GM18526 (cell line): ENCODE measurements around the gene SCAMP4.

ENCODE experiments used
- POLR2A ChIP-seq: IDR thresholded peaks from 3 replicates; pipeline ENCODE4 v1.6.1; 2011; ENCODE audit not compliant: insufficient read length; ENCODE audit errors: extremely low read depth

SCAMP4 gene

GRCh38 chr19:1942078-1942933 is 37.1 kb downstream of the SCAMP4 start:
- TF ChIP-seq POLR2A: peak; percentile 24

- no peak for TF ChIP-seq POLR2A
Observed at GRCh38 chr19:1942934-1943555, 37.8 kb downstream of the SCAMP4 start.

- no peak for TF ChIP-seq POLR2A
Observed at GRCh38 chr19:1943661-1944087, 38.5 kb downstream of the SCAMP4 start.

GRCh38 chr19:1944088-1944915 is 39.1 kb downstream of the SCAMP4 start:
- TF ChIP-seq POLR2A: no peak

- no peak for TF ChIP-seq POLR2A
Observed at GRCh38 chr19:1944916-1945561, 39.8 kb downstream of the SCAMP4 start.

- TF ChIP-seq POLR2A: no peak
Observed at GRCh38 chr19:1945899-1946298, 40.7 kb downstream of the SCAMP4 start.

- TF ChIP-seq POLR2A: no peak
Observed at GRCh38 chr19:1947651-1948209, 42.5 kb downstream of the SCAMP4 start.

- TF ChIP-seq POLR2A: no peak
Observed at GRCh38 chr19:1949304-1950101, 44.3 kb downstream of the SCAMP4 start.

GRCh38 chr19:1950640-1951039 is 45.4 kb downstream of the SCAMP4 start:
- no peak for TF ChIP-seq POLR2A

GRCh38 chr19:1952635-1953034 is 47.4 kb downstream of the SCAMP4 start:
- no peak for TF ChIP-seq POLR2A

GRCh38 chr19:1953037-1953436 is 47.8 kb downstream of the SCAMP4 start:
- TF ChIP-seq POLR2A: no peak

- TF ChIP-seq POLR2A: no peak
Observed at GRCh38 chr19:1953441-1954094, 48.4 kb downstream of the SCAMP4 start.

GRCh38 chr19:1954532-1954933 is 49.3 kb downstream of the SCAMP4 start:
- no peak for TF ChIP-seq POLR2A

GRCh38 chr19:1955171-1956121 is 50.2 kb downstream of the SCAMP4 start:
- no peak for TF ChIP-seq POLR2A
